HG02798 (cell line): ENCODE results near the gene MED14.

Source experiments
- ATAC-seq: cut with Tn5 transposase; IDR thresholded peaks from one replicate; pipeline ENCODE4 v1.9.1; 2021; ENCODE audit warnings: mild to moderate bottlenecking; ENCODE audit not compliant: unreplicated experiment, poor library complexity

The MED14 gene

DNA sequence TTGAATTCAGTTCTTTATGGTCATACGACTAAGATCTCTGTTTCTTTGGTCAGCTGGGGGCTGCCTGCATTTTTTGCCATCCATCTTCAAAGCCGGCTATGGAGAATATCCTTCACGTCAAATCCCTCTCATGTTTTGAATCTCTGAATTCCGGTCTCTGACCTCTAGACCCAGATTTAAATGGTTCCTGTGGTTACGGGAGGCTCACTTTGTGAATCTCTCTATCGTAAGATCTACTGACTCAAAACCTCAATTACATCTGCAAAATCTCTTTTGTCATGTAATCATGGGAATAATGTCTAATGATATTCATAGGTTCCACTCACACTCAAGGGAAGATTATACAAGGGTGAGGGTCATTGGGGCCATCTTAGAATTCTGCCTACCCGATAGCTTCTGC, 117.8 kb downstream of the MED14 start:
- no peak for ATAC-seq

DNA sequence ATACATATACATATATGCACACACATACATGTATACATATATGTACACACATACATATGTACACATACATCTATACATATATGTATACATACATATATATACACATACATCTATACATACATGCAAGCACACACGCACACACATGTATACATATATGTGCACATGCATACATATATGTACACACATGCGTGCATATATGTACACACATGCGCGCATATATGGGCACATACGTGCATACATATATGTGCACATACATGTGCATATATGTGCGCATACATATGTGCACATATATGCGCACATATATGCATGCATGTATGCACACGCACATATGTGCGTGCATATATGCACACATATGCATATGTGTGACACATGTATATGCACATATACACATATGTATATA, 119.4 kb downstream of the MED14 start:
- ATAC-seq: no peak

DNA sequence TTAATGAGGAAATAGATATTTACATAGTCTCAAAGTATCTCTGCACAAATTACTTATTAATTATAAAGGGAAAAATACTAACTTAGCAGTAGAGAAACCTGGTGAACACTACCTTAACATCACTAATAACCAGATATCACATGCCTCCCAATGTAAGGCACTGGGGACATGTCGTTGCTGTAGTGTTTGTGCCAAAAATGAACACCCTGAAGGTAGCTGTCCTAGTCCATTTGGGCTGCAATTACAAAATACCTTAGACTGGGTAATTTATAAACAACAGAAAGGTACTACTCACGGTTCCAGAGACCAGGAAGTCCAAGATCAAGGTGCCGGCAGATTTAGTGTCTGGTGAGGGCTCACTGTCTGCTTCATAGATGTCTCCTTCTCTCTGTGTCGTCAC, 122.8 kb downstream of the MED14 start:
- no peak for ATAC-seq

GRCh38 chrX:40607381-40607780, 128.0 kb downstream of the MED14 start:
- ATAC-seq: no peak

- no peak for ATAC-seq
Observed at GRCh38 chrX:40603446-40603845, 131.9 kb downstream of the MED14 start.
